ENCODE results near the gene NOTCH2. TPM values are rescaled to one million over a fixed set of nuclear protein-coding genes. Genes with fewer than 3 reads are reported as not detected.

Gene NOTCH2
- total and polyA plus RNA-seq, 2 experiments from 2014 or later = 42.2 to 85.8 TPM

- TF ChIP-seq CTCF (IDR thresholded peaks at IDR 0.05; ENCODE audit: poor library complexity) (no peak), EZH2phosphoT487 (IDR thresholded peaks at IDR 0.05; ENCODE audit: low read depth, severe bottlenecking, unreplicated experiment) (no peak), EZH2 (IDR thresholded peaks at IDR 0.05; ENCODE audit: borderline replicate concordance) (no peak)
- no peak overlapping the region for H3K27ac ChIP-seq
These were observed 185.6 kb downstream of the NOTCH2 start for GRCh38 chr1:119883826-119884225.

GRCh38 chr1:119882132-119883049 is 187.1 kb downstream of the NOTCH2 start:
- no peaks in the 10 kb centered on the region for H3K27me3 ChIP-seq
- no peak overlapping the region for H2AFZ ChIP-seq
- WGBS (ENCODE audit: low lambda C conversion rate, missing lambda C conversion rate) = 80% methylated on average over 5 of the region's 5 CpGs
- no peaks in the 10 kb centered on the region for H3K36me3 ChIP-seq (replicated peaks; ENCODE audit: insufficient read depth, low read depth)
- no peaks in the 10 kb centered on the region for H4K20me1 ChIP-seq (ENCODE audit: insufficient read depth, poor library complexity, severe bottlenecking)
- DNase-seq (ENCODE audit: low spot score) = no peak
- H3K4me3 ChIP-seq = no peak overlapping the region
- no peaks in the 10 kb centered on the region for H3K9me3 ChIP-seq (ENCODE audit: low read depth)
- H3K4me2 ChIP-seq = no peak overlapping the region
- H3K4me1 ChIP-seq (ENCODE audit: insufficient read depth) = no peaks in the 10 kb centered on the region
- TF ChIP-seq EZH2phosphoT487 (IDR thresholded peaks at IDR 0.05; ENCODE audit: low read depth, severe bottlenecking, unreplicated experiment) = no peak
- TF ChIP-seq EZH2 (IDR thresholded peaks at IDR 0.05; ENCODE audit: borderline replicate concordance) = no peak
- TF ChIP-seq CTCF (IDR thresholded peaks at IDR 0.05; ENCODE audit: poor library complexity) = no peak
- H3K79me2 ChIP-seq = no peaks in the 10 kb centered on the region
- no peak overlapping the region for H3K27ac ChIP-seq
- no peaks in the 10 kb centered on the region for H3K9me2 ChIP-seq (replicated peaks; ENCODE audit: insufficient read depth)

More at GRCh38 chr1:119883826-119884225, 185.6 kb downstream of the NOTCH2 start:
- Histone ChIP-seq H2AFZ (no peak overlapping the region), H3K79me2 (no peaks in the 10 kb centered on the region), H3K9me2 (replicated peaks; ENCODE audit: insufficient read depth) (no peaks in the 10 kb centered on the region), H3K4me3 (no peak overlapping the region), H3K36me3 (replicated peaks; ENCODE audit: insufficient read depth, low read depth) (no peaks in the 10 kb centered on the region), H3K4me2 (no peak overlapping the region), H3K27me3 (no peaks in the 10 kb centered on the region), H3K4me1 (ENCODE audit: insufficient read depth) (no peaks in the 10 kb centered on the region), H3K9me3 (ENCODE audit: low read depth) (peaks cover 5% of the 10 kb centered on the region), H4K20me1 (ENCODE audit: insufficient read depth, poor library complexity, severe bottlenecking) (no peaks in the 10 kb centered on the region)
- WGBS (ENCODE audit: low lambda C conversion rate, missing lambda C conversion rate) = 98% methylated on average over 3 of the region's 3 CpGs
- no peak for DNase-seq (ENCODE audit: low spot score)

GRCh38 chr1:119879510-119880434 is 189.7 kb downstream of the NOTCH2 start:
- WGBS (ENCODE audit: low lambda C conversion rate, missing lambda C conversion rate) = 69% methylated on average over 12 of the region's 12 CpGs
- Histone ChIP-seq H3K27ac (no peak overlapping the region), H3K4me3 (no peak overlapping the region), H3K4me2 (no peak overlapping the region), H3K4me1 (ENCODE audit: insufficient read depth) (no peaks in the 10 kb centered on the region), H4K20me1 (ENCODE audit: insufficient read depth, poor library complexity, severe bottlenecking) (no peaks in the 10 kb centered on the region), H3K36me3 (replicated peaks; ENCODE audit: insufficient read depth, low read depth) (no peaks in the 10 kb centered on the region), H2AFZ (no peak overlapping the region), H3K9me3 (ENCODE audit: low read depth) (no peaks in the 10 kb centered on the region), H3K9me2 (replicated peaks; ENCODE audit: insufficient read depth) (no peaks in the 10 kb centered on the region), H3K79me2 (no peaks in the 10 kb centered on the region), H3K27me3 (no peaks in the 10 kb centered on the region)
- no peak for DNase-seq (ENCODE audit: low spot score)
- no peak for TF ChIP-seq EZH2phosphoT487 (IDR thresholded peaks at IDR 0.05; ENCODE audit: low read depth, severe bottlenecking, unreplicated experiment)
- no peak for TF ChIP-seq CTCF (IDR thresholded peaks at IDR 0.05; ENCODE audit: poor library complexity)
- no peak for TF ChIP-seq EZH2 (IDR thresholded peaks at IDR 0.05; ENCODE audit: borderline replicate concordance)

All from hepatocyte (in vitro differentiated cells).